NCI-H2227 (cell line): ENCODE results near the gene ELOVL5.
"Not testable (repeated sequence)": the region's sequence is repeated elsewhere in the genome, so short reads cannot be mapped to it uniquely, and the experiment has no call there.

Experiments used
- DNase-seq: peaks from one replicate; lab custom pipeline; 2025; ENCODE audit not compliant: unreplicated experiment; lab: John Stamatoyannopoulos, UW

Gene ELOVL5, protein sequence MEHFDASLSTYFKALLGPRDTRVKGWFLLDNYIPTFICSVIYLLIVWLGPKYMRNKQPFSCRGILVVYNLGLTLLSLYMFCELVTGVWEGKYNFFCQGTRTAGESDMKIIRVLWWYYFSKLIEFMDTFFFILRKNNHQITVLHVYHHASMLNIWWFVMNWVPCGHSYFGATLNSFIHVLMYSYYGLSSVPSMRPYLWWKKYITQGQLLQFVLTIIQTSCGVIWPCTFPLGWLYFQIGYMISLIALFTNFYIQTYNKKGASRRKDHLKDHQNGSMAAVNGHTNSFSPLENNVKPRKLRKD

DNA sequence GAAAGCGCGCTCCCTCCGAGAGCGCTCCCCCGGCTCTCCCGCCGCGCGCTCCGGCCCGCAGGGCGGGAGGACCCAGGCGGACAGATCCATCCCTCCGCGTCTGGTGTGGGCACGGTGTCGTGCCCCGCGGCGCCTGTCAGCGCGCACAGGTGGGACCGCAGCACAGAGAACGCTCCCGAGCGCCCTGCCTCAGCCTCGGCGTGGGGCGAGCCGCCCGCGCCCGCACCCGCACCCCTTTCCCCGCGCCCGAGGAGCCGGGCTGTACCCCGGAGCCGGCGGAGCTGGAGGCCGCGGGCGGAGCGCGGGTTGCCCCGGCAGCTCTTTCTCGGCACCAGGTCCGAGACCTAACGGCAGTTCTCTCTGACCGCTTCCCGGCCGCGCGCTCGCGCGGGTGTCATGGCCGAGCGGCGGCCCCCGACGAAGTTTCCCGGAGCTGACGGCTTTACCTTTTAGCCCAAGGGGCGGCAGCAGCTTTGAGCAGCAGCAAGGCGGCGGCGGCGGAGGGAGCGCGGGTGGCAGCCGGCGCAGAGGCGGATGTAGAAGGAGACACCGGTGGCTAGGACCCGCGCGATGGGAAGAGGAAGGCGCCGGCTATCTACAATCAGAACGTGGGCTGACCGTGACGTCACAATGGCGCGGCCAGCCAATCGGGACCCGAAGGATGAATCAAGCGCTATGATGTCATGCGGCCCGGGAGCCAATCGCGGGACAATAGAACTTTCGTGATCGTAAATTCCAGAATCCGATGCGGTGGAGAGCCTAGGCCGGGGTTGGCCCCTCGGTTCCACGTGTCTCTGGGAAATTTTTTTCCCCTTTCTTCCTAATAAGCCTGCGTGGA is at the start of gene ELOVL5:
ELOVL5 (minus strand) TSS at position 580 of the 838 bp plus-strand sequence. CDS start 53,251 bp downstream, outside the sequence.
- DNase-seq: peak; percentile 96

DNA sequence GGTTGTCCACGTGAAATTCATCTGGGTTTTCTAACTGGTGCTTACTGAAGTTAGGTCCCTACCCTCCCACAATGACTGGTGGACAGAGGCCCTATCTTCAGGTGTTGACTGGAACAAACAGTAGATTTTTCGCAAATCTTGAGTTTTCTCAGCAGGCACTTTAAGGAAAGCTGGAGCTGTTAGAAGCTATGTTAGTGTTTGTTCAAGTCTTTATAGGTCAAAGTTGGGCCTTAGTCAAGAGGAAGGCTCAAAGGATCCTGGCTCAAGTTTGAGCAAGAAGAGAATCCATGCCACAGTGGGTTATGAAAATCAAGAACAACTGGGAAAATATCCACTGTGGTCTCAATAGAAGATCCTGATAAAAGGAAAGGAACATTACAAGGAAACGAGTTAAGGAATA is 48.5 kb upstream of the ELOVL5 start:
- DNase-seq: no peak

DNA sequence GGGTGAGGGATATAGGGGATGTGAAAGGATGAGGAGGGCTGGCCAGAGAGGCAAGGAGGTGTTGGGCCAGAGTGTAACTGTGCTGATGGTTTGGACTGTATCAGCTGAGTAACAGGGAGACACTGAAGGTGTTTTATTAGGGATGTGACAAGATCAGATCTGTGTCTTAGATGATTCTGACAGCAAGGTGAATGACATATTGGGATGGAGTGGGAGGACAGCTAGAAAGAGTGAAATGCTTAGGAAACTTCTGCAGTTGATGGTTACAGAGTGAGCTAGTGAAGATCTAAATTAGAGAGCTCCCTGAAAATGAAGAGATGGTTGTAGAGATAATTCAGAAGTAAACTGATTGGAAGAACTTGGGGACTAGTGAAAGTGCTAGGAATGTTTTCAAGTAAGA is 47.2 kb upstream of the ELOVL5 start:
- no peak for DNase-seq

DNA sequence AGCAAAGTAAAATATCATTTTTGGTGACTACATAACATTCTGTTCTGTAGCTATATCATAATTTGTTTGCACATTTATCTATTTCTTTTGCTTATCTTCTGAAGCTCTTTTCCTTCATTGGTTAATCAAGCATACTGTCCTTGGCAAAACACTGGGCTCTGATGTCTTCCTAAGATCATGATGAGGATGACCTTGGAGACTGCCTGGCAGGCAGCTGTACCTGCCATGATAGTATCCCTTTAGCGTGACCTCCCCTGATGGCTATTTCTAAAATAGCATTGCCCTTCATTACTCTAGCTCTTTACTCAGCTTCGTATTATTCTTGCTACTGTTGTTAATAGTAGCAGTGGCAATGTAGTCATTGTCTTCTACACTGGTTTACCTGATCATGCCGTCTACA is 46.0 kb upstream of the ELOVL5 start:
- no peak for DNase-seq

DNA sequence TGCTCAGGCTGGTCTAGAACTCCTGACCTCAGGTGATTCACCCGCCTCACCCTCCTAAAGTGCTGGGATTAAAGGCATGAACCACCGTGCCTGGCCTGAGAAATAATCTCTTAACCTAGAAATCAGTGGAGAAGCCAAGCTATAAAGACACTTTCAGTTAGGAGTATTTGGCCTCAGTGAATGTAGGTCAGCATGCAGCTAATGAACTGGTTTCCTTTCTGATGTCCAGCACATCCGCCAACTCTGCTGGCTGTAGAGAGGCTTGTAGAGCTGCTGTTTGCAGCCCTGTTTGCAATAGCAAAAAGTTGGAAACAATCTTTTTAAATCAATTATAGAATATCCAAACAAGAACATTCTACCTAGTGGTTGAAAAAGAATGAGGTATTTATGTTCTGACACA is 42.4 kb upstream of the ELOVL5 start:
- no peak for DNase-seq

DNA sequence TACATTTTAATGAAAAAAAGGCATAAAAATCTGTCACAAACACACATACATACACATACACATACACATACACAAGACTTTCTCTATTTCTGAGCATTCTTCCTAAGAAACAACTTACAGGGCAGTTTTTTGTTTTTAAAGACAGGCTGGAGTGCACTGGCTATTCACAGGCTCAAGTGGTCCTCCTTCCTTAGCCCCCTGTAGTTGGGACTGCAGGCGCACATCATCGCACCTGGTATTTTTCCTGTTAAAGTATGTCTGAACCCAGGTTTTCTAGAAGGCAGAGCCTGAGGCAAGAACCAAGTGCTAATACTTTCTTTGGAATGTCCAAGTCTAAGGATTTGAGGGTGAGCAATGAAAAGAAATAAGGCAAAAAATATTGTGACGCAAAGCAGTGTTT is 41.3 kb upstream of the ELOVL5 start:
- no peak for DNase-seq

DNA sequence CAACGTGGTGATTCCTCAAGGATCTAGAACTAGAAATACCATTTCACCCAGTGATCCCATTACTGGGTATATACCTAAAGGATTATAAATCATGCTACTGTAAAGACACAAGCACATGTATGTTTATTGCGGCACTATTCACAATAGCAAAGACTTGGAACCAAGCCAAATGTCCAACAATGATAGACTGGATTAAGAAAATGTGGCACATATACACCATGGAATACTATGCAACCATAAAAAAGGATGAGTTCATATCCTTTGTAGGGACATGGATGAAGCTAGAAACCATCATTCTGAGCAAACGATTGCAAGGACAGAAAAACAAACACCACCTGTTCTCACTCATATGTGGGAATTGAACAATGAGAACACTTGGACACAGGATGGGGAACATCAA is 39.9 kb upstream of the ELOVL5 start:
- not testable (repeated sequence) for DNase-seq

DNA sequence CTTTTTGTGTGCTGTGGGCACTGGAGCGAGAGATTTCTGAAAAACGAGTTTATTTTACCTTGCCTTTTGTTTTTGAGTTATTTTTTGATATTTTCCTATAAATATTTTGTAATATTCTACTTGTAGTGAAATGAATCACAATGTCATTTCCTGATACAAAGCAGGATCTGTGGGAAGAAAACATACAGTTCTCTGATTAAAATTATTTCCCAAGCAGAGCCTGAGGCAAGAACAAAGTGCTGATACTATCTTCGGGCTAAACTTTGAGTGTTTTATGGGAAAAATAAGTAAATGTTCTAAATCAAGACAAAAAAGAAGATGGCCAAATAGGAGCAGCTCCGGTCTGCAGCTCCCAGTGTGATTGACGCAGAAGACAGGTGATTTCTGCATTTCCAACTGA is 33.7 kb upstream of the ELOVL5 start:
- DNase-seq: no peak

DNA sequence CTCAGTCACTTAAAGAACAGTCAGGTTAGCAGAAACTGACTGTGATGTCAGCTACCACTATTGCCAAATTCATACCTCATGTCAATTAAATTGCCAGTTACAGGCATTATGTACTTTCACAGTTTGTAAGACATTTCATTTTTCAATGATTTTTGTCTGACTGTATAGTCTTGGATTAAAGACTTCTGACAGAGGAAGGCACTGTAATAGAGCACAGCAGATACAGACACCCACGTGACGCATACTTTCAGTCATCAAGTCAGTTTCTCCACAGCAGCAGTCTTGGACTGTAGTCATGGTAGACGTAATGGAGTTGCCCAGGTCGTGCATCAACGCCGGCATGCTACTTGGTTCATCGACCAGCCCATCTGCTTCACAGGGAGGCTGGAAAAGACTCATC is 29.5 kb upstream of the ELOVL5 start:
- DNase-seq: no peak

DNA sequence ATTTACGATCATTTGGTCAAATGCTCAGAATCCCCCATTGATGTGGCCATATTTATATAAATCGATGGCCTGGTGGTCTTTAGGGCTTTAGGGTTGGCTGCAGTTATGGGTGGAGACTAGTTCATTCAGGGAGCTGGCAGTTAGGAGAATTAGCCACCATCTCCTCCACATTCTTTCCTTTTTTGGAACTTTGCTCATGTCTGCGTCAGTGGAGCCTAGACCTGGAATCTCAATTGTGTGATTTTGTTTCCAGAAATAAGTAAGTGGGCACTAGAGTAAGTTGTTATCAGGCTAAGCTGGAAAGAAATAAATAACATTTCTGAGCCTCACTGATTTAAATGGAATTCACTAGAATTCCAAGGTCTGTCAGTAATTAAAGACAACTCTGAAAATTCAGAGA is 29.0 kb upstream of the ELOVL5 start:
- no peak for DNase-seq

DNA sequence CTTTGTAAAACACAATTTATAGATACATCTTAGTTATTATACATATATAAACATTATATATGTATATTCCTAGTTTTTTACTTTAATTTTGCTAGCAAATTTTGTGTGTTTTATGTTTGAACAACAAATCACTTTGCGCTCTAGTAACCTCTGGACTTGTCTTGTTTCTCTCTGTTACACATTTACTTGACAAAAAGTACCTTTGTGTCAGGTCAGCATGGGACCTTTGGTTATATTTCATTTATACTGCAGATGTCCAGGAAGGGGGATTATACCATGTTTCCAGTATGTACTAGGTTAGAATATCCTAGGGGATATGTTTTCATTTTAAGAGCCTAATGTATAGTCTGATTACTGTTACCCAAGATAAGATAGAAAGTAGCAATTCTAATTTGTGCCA is 28.5 kb upstream of the ELOVL5 start:
- no peak for DNase-seq

DNA sequence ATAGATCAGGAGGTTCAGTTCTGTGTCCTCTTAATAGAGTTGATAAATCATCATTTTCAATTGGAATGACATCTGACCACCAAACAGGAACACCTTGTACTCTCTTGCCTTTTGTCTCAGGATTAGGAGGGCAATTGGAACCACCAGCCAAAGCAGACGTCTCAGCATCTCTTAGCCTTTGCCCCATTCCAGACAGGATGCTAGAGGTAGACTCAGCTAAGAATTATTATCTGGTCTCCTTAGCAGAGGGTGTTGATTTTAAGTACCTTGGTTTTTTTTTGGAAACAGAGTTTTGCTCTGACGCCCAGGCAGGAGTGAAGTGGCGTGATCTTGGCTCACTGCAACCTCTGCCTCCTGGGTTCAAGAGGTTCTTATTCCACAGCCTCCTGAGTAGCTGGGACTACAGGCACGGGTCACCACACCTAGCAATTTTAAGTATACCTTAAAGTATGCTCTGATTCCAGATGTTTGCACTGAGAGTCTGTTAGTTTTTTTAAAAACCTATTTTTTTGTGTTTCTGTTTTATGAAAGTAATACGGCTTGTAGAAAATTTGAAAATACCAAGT is 28.0 kb upstream of the ELOVL5 start:
- no peak for DNase-seq

DNA sequence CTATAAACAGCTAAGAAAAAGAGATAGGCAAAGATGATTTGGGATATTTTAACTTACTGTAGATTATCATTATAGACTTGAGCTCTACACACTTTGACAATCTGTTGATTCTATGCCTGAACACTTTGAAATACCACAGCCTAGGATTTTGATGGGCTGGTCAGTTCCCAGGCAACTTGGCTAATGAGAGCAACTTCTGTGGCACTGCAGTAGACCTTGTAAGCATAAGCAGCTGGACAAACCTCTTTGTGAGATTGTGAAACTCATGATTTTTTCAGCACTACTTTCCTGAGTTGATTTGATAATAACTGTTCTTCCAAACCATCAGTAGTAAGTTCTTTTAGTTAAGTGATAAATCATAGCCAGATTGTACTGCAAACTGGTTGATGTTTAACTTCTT is 27.1 kb upstream of the ELOVL5 start:
- no peak for DNase-seq

DNA sequence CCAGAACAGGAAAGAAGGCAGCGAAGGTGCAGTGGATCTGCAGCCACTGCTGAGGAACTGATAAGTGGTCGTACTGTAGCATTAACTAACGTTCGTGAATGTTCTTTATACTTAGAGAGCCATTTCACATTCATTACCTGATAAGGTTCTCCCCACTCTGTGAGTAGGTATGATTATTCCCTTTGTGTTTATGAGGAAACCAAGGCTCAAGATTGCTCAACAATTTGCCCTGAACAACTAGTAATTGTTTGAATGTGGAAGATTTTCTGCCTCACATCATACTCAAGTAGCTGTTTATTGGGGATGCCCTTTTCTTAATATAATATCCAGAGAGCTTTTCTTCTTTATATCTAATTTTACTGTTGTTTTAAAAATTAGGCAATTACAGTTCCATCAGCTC is 24.9 kb upstream of the ELOVL5 start:
- DNase-seq: no peak

DNA sequence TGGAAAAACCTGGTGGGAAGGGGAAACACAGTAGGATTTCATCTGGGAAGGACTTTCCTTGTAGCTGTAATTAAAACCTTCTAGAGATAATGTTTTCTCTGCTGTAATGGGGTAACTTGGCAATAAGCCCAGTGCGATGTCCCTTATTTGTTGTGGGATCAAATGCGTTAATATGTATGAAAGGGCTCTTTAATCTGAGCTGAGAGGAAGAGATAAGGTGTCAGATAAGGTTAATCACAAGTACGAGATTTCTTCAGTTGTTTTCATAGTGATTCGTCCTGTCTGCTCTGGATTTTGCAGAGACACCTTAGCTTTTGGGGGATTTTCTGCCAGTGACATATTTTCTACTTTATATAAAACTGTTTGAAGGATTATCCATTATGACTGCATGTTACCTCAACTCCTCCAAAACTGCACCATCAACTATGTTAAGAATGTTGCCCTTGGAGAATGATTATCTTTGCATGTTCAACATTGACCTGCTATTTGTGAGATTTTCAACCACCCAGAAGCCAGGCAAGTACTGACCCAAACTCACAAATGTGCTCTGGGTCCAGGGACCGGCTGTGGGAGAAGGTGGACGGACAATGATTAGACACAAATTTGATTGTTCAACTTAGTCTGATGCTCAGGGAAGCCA is 21.2 kb upstream of the ELOVL5 start:
- no peak for DNase-seq

DNA sequence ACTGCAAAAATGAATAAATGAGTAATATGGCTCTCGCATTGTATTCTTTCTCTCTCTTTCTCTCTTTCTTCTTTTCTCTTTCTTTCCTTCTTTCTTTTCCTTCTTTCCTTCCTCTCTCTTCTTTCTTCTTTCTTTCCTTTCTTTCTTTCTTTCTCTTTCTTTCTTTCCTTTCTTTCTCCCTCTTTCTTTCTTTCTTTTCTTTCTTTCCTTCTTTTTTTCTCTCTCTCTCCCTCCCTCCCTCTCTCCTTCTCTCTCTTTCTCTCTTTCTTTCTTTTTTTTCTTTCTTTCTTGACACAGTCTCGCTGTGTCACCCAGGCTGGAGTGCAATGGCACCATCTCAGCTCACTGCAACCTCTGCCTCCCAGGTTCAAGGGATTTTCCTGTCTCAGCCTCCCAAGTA is 20.3 kb upstream of the ELOVL5 start:
- DNase-seq: no peak

DNA sequence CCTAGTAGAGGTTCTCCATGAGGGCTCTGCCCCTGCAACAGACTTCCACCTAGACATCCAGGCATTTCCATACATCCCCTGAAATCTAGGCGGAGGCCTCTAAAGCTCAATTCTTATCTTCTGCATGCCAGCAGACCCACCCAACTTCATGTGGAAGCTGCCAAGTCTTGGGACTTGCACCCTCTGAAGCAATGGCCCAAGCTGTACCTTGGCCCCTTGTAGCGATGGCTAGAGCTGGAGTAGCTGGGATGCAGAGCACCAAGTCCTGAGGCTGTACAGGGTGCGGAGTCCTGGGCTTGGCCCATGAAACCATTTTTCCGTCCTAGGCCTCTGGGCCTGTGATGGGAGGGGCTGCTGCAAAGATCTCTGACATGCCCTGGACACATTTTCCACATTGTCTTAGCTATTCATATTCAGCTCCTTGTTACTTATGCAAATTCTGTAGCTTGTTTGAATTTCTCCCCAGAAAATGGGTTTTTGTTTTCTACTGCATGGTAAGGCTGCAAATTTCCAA is 17.4 kb upstream of the ELOVL5 start:
- no peak for DNase-seq

DNA sequence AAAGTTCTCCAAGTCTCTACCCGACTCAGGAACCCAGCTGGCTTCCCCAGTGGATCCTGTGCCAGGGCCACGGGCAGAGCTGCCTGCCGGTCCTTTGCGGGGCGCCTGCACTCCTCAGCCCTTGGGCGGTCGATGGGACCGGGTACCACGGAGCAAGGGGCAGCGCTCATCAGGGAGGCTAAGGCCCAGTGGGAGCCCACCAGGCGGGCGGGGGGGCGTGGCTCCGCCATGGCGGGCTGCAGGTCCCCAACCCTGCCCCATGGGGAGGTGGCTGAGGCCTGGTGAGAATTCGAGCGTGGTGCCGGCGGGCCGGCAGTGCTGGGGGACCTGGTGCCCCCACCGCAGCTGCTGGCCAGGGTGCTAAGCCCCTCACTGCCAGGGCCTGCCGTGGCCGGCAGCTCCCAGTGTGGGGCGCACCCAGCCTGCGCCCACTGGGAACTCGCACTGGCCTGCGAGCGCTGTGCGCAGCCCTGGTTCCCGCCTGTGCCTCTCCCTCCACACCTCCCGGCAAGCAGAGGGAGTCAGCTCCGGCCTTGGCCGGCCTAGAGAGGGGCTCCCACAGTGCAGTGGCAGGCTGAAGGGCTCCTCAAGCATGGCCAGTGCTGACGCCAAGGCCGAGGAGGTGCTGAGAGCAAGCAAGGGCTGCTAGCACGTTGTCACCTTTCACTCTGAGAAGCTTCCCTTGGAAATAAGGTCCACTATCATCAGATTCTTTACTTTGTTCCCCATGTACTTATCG is 14.8 kb upstream of the ELOVL5 start:
- DNase-seq: no peak

DNA sequence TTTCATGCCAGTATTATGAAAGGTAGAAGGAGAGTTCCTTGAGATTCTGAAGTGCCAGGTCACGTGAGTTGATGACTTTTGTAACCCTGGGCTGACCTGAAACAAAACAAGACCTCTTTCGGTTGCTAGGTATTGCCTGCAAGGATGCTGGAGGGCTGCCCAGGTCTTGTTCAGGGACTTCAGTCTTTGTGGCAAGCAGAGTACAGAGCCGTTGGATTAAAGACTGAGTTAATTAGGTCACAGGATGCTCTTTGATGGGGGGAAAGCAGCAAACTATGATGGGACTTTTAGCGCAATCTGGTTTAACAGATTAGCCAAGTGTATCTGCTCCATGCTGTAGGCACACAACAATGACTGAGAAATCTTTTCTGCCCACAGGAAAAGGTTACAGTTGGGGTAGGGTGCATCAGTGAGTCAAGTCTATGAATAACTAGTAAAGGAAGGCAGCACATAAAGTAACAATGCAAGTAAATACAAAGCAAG is 12.8 kb upstream of the ELOVL5 start:
- no peak for DNase-seq

DNA sequence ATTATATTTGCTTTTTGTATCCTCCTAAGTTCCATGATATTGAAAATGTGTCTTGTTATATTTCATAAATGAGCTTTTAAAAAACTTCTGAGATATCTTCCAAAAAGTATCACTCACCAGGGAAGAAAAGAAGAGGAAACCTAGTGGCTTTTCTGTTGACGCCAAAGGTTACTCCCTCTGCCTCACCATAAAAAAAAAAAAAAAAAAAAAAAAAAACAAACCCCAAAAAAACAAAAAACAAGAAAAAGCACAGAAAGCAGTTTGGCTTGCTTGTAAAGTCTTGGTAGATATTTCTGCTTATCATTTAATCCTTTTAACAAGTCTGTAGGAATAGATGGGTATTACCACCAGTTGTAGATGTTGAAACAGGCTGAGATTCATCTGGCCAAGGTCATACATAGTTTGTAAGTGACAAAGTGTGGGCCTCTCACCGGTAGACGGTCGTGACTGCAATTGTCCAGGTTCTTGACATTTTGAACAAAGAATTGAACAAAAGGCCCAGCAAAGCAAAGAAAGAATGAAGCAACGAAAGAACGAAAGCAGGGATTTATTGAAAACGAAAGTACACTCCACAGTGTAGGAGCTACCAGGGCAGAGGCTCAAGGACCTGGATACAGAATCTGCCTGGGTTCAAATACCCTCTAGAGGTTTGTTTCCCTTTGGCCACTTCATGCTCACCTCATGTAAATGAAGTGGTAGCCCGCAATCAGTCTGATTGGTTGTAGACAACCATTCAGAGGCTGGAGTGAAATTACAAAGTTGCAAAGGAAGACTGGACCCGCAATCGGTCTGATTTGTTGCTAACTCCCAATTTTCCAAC is 11.6 kb upstream of the ELOVL5 start:
- no peak for DNase-seq
